ENCODE data around the gene MARCHF2. TPM values are rescaled to one million over a fixed set of nuclear protein-coding genes. Genes with fewer than 3 reads are reported as not detected.

The MARCHF2 gene
- polyA plus RNA-seq, 1 donor from 2014 or later = 35.9 TPM

DNA sequence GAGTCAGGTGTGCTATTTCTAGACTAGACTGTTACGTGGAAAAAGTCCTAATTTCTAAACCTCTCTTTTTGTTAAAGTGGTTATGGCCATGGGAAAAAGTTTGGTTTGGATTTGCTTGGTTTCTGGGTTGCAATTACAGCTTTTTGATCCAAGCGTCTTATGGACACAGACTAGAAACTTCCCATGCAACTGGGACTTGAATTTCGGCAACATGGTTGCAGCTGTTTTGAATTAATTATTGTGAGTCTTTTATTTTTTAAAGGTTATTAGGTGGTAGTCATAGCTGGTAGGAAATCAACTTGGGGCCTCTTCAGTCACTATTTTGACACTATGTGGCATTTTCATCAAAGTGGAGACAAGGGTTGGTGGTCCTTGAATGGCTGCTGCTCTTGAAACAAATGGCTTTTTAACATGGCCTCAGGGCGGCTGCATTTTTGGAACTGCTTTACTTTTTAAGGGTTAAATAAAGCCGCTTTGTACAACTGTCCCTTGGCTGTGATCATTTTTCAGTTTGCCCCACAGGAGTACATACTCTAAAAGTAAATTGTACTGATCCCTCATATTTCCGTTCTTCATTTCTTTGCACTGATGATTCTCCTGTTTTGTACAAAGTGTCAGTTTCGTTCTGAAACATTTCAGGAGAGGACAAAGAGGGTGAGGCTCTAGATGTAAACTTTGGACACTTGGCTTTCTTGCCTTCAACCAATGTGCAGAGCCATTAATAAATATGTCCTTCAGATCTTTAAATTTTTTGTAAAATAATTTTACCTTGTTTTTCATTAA lies 47.6 kb downstream of the MARCHF2 start:
- Mint-ChIP-seq H3K36me3 (peaks cover 3% of the 10 kb centered on the region), H3K27ac (peak overlapping the region in 1 of 3 donors; percentile 60), H3K9me3 (no peaks in the 10 kb centered on the region), H3K27me3 (no peaks in the 10 kb centered on the region), H3K4me3 (peak overlapping the region in 2 of 4 donors; percentile 58 to 72), H3K4me1 (peaks cover 51 to 59% (median 54%) of the 10 kb centered on the region in 3 donors)

- Mint-ChIP-seq H3K9me3 (no peaks in the 10 kb centered on the region), H3K4me1 (peaks cover 51 to 53% (median 52%) of the 10 kb centered on the region in 3 donors), H3K27me3 (no peaks in the 10 kb centered on the region), H3K27ac (peak overlapping the region in 1 of 3 donors; percentile 71), H3K36me3 (no peaks in the 10 kb centered on the region), H3K4me3 (peak overlapping the region in 1 of 4 donors; percentile 24)
These were observed 48.3 kb downstream of the MARCHF2 start for GRCh38 chr19:8461376-8461775.

DNA sequence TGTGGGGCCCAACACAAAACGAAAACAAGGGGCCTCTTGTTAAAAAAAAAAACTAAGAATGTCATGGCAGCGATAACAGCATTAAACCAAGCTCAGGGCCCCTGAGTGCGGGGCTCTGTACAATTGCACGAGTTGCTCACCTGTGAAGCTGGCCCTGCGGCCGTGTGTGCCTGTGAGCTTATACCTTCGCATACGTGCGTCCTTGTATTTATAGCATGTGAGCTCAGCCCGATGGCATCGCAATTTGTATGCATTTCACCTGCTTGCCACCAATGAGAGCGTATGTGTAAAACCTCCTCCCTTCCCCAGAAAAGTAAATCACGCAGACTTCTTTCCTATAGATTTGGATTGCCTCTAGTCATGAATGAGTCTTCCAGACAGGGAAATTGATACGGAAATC lies 48.8 kb downstream of the MARCHF2 start:
- peaks cover 46 to 48% (median 46%) of the 10 kb centered on the region in 3 donors for H3K4me1 Mint-ChIP-seq
- peak overlapping the region in 1 of 4 donors; percentile 24 for H3K4me3 Mint-ChIP-seq
- no peaks in the 10 kb centered on the region for H3K9me3 Mint-ChIP-seq
- H3K36me3 Mint-ChIP-seq = no peaks in the 10 kb centered on the region
- H3K27me3 Mint-ChIP-seq = no peaks in the 10 kb centered on the region
- peak overlapping the region in 1 of 3 donors; percentile 71 for H3K27ac Mint-ChIP-seq

- Mint-ChIP-seq H3K4me3 (no peak overlapping the region), H3K27ac (peak overlapping the region in 1 of 3 donors; percentile 71), H3K9me3 (no peaks in the 10 kb centered on the region), H3K4me1 (peaks cover 44 to 48% (median 46%) of the 10 kb centered on the region in 3 donors), H3K36me3 (no peaks in the 10 kb centered on the region), H3K27me3 (no peaks in the 10 kb centered on the region)
These were observed 49.5 kb downstream of the MARCHF2 start for GRCh38 chr19:8462571-8462970.

DNA sequence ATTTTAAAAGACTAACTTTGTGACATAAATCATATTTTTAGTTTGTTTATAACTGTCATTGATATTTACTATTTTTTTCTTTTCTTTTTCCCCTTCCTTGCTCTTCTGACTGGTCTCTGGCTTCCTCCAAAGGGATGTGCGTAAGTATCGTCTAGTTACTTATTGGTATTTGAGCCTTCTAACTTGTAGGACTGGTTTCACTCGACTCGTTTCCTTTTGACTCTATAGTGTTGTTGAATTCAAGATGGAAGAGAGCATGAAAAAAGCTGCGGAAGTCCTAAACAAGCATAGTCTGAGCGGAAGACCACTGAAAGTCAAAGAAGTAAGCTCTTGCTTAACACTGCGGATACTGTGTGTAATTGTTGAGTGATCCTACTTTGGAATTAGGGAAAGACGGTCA lies 50.3 kb downstream of the MARCHF2 start:
- H3K27ac Mint-ChIP-seq = peak overlapping the region in 2 of 3 donors; percentile 26 to 42
- no peaks in the 10 kb centered on the region for H3K9me3 Mint-ChIP-seq
- H3K27me3 Mint-ChIP-seq = no peaks in the 10 kb centered on the region
- H3K36me3 Mint-ChIP-seq = no peaks in the 10 kb centered on the region
- no peak overlapping the region for H3K4me3 Mint-ChIP-seq
- peaks cover 36 to 45% (median 39%) of the 10 kb centered on the region in 3 donors for H3K4me1 Mint-ChIP-seq

DNA sequence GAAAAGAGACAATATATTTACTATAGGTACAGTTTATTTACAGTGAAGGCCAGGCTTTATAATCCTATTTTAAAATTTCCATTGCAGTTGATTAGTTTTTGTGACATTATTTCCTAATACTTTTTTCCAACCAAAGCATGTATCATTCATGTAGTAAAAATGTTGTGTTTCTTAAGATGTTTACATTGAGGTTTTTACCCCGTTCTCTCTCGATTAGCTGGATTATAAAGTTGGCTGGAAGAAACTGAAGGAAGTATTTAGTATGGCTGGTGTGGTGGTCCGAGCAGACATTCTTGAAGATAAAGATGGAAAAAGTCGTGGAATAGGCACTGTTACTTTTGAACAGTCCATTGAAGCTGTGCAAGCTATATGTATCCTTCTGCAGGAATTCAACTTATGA lies 52.9 kb downstream of the MARCHF2 start:
- H3K27ac Mint-ChIP-seq = peak overlapping the region in 1 of 3 donors; percentile 23
- H3K4me1 Mint-ChIP-seq = peaks cover 11 to 32% (median 14%) of the 10 kb centered on the region in 3 donors
- H3K4me3 Mint-ChIP-seq = no peak overlapping the region
- H3K36me3 Mint-ChIP-seq = peaks cover 6% of the 10 kb centered on the region
- no peaks in the 10 kb centered on the region for H3K27me3 Mint-ChIP-seq
- H3K9me3 Mint-ChIP-seq = no peaks in the 10 kb centered on the region

DNA sequence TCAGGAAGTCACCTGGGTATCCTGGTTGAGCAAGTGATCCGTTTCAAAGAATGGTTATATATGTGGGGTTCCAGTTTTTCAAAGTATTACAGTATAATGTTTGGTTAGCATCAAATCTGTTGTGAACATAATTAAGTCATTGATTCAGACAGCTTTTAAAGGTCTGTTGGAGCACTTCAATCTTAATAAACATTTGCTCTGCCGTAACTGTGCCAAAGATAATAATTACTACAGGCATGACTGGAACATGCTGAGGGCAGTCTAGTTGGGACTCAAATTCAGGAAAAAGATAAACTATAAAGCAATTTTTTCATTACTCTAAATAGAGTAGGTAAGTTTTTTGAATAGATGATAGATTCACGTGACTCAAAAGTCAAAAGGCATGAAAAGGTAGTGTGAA lies 55.0 kb downstream of the MARCHF2 start:
- Mint-ChIP-seq H3K27ac (peak overlapping the region in 2 of 3 donors; percentile 8 to 91), H3K4me1 (peaks cover 6 to 18% (median 16%) of the 10 kb centered on the region in 3 donors), H3K27me3 (no peaks in the 10 kb centered on the region), H3K9me3 (no peaks in the 10 kb centered on the region), H3K4me3 (no peak overlapping the region), H3K36me3 (peaks cover 6% of the 10 kb centered on the region)

DNA sequence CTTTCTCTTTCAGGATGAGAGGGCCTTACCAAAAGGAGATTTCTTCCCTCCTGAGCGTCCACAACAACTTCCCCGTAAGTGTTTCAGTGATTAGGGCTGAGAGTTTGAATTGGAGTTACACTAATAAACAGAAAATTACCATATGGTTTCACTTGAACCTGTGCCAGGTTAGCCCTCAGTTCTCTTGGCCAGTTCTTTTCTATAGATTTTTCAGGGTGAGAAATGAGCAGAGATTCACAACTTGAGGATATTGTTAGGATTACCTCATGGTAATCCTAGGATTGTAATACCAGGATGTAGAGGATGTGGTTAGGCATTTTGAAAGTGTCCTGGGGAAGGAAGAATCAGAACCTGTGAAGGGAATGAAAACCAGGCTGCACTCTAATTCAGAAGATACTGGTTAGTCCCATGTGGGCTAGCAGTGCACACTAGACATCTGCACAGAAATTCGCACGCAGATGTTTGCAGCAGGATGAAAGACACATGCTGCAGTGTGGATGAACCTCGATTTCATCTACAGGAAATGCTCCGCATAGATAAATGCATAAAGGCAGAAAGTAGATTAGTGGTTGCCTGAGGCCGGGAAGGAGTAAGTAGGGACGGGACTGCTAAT lies 55.8 kb downstream of the MARCHF2 start:
- Mint-ChIP-seq H3K27ac (peak overlapping the region in 2 of 3 donors; percentile 8 to 91), H3K27me3 (no peaks in the 10 kb centered on the region), H3K9me3 (no peaks in the 10 kb centered on the region), H3K36me3 (peaks cover 6% of the 10 kb centered on the region), H3K4me1 (peaks cover 7 to 21% (median 18%) of the 10 kb centered on the region in 3 donors), H3K4me3 (no peak overlapping the region)

GRCh38 chr19:8469613-8470368 lies 56.7 kb downstream of the MARCHF2 start:
- peaks cover 14 to 25% (median 24%) of the 10 kb centered on the region in 3 donors for H3K4me1 Mint-ChIP-seq
- no peaks in the 10 kb centered on the region for H3K27me3 Mint-ChIP-seq
- H3K4me3 Mint-ChIP-seq = peak overlapping the region in 1 of 4 donors; percentile 10
- H3K36me3 Mint-ChIP-seq = peaks cover 6% of the 10 kb centered on the region
- H3K27ac Mint-ChIP-seq = peak overlapping the region in 1 of 3 donors; percentile 91
- H3K9me3 Mint-ChIP-seq = no peaks in the 10 kb centered on the region

- H3K4me3 Mint-ChIP-seq = peak overlapping the region; percentile 8 to 90 (median 64)
These were observed 60.8 kb downstream of the MARCHF2 start for GRCh38 chr19:8473648-8474476.

DNA sequence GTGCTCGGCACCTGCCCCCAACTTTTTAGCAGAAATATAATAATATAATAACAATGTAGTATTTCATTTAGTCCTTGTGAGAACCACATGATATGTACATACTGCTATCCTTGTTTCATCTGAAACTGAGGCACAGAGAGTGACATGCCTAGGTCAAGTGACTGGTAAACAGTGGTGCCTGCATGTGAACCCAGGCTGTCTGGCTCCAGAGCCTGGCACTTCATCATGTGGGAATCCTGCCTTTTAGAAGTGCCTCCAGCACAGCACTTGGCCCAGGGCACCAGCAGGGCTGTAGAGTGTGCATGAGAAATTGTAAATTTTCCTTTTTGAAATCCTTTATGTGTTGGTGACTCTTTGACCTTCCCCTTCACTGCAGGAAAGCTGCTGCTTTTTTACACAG lies 61.9 kb downstream of the MARCHF2 start:
- peak overlapping the region; percentile 39 to 88 (median 78) for H3K27ac Mint-ChIP-seq
- no peaks in the 10 kb centered on the region for H3K36me3 Mint-ChIP-seq
- H3K4me3 Mint-ChIP-seq = no peak overlapping the region
- H3K27me3 Mint-ChIP-seq = no peaks in the 10 kb centered on the region
- peaks cover 23 to 35% (median 24%) of the 10 kb centered on the region in 3 donors for H3K4me1 Mint-ChIP-seq
- no peaks in the 10 kb centered on the region for H3K9me3 Mint-ChIP-seq

More at GRCh38 chr19:8473648-8474476, 60.8 kb downstream of the MARCHF2 start:
- Mint-ChIP-seq H3K36me3 (peaks cover 6% of the 10 kb centered on the region), H3K27ac (peak overlapping the region; percentile 78 to 96 (median 88)), H3K27me3 (no peaks in the 10 kb centered on the region), H3K4me1 (peaks cover 23 to 35% (median 24%) of the 10 kb centered on the region in 3 donors), H3K9me3 (no peaks in the 10 kb centered on the region)

- Mint-ChIP-seq H3K27me3 (no peaks in the 10 kb centered on the region), H3K9me3 (no peaks in the 10 kb centered on the region), H3K36me3 (no peaks in the 10 kb centered on the region), H3K27ac (peak overlapping the region in 1 of 3 donors; percentile 88), H3K4me1 (peaks cover 23 to 41% (median 24%) of the 10 kb centered on the region in 3 donors), H3K4me3 (peak overlapping the region in 1 of 4 donors; percentile 71)
These were observed 63.4 kb downstream of the MARCHF2 start for GRCh38 chr19:8476524-8476923.

DNA sequence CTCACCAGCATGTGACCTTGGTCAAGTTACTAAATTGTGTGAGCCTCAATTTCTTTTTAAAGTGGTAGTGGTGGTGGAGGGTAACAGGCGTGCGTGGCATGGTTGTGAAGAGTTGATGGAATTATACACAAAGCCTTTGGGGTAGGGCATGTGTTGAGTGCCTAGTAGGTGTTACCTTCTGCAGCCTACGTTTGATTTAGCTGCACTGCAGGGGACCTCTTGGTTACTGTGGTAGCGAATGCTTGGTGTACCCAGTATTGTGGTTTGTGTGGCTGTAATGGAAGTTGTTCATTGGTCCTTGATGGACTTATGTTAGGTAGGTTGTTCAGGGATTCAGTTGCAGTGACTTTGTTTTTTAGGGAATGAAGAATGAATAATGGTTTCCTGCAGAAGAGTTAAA lies 64.8 kb downstream of the MARCHF2 start:
- no peaks in the 10 kb centered on the region for H3K9me3 Mint-ChIP-seq
- no peaks in the 10 kb centered on the region for H3K27me3 Mint-ChIP-seq
- H3K4me1 Mint-ChIP-seq = peaks cover 21 to 37% (median 26%) of the 10 kb centered on the region in 3 donors
- H3K27ac Mint-ChIP-seq = peak overlapping the region in 1 of 3 donors; percentile 86
- no peaks in the 10 kb centered on the region for H3K36me3 Mint-ChIP-seq
- no peak overlapping the region for H3K4me3 Mint-ChIP-seq

DNA sequence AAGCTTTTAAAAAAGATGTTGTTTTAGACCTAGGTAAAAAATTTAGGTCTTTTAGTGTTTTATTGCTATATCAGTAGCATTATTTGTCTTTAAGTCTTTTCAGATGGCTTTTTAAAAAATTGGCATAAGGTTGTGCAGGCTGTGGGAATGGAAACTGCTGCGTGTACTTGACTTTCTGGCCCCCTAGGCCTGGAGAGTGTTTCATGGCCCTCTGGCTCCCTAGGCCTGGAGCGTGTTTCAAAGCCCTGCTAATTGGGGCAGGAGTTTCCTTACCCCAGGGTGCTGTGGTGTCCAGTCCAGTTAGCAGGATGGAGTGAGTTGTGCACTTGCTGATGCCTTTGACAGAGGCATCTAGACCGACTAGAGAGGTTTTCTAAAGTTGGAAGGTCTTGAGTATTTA lies 65.5 kb downstream of the MARCHF2 start:
- Mint-ChIP-seq H3K9me3 (no peaks in the 10 kb centered on the region), H3K36me3 (no peaks in the 10 kb centered on the region), H3K4me3 (peak overlapping the region in 1 of 4 donors; percentile 4), H3K4me1 (peaks cover 18 to 33% (median 25%) of the 10 kb centered on the region in 3 donors), H3K27me3 (no peaks in the 10 kb centered on the region), H3K27ac (peak overlapping the region in 1 of 3 donors; percentile 68)

All from IgD-negative memory B cell (primary cell).